BLaER1 treated with 17β-estradiol and CSF1 and Interleukin-3, amounts not matched to agents 10 nM and 100 nM (cell line): Measurements from ENCODE around the gene MFRP.

Experiments
- H3K27ac ChIP-seq, 11 experiments: shearing (Covaris generic); formaldehyde crosslinking; 2 replicates each; pipeline ENCODE4 v1.8.1; 2022
- H3K27me3 ChIP-seq, 11 experiments: shearing (Covaris generic); formaldehyde crosslinking; 2 replicates each; pipeline ENCODE4 v1.8.1; 2022
- H3K36me3 ChIP-seq, 11 experiments: shearing (Covaris generic); formaldehyde crosslinking; 2 replicates each; pipeline ENCODE4 v1.8.1; 2022
- H3K4me1 ChIP-seq, 10 experiments: shearing (Covaris generic); formaldehyde crosslinking; 2 replicates each; pipeline ENCODE4 v1.8.1; 2022
- H3K4me2 ChIP-seq, 11 experiments: shearing (Covaris generic); formaldehyde crosslinking; 2 replicates each; pipeline ENCODE4 v1.8.1; 2022
- H3K4me3 ChIP-seq, 10 experiments: shearing (Covaris generic); formaldehyde crosslinking; 2 replicates each; pipeline ENCODE4 v1.8.1; 2022
- H3K9ac ChIP-seq, 11 experiments: shearing (Covaris generic); formaldehyde crosslinking; 2 replicates each; pipeline ENCODE4 v1.8.1; 2022
- H3K9me3 ChIP-seq, 11 experiments: shearing (Covaris generic); formaldehyde crosslinking; replicated peaks in 1 of 11; 2 replicates each; pipeline ENCODE4 v1.8.1; 2022
- H4K20me1 ChIP-seq, 11 experiments: shearing (Covaris generic); formaldehyde crosslinking; 2 replicates each; pipeline ENCODE4 v1.8.1; 2022
- Cebpa-rat ChIP-seq, 11 experiments: shearing (Covaris generic); IDR thresholded peaks; 2 replicates each; pipeline ENCODE4 v1.8.1; 2022

The MFRP gene

DNA sequence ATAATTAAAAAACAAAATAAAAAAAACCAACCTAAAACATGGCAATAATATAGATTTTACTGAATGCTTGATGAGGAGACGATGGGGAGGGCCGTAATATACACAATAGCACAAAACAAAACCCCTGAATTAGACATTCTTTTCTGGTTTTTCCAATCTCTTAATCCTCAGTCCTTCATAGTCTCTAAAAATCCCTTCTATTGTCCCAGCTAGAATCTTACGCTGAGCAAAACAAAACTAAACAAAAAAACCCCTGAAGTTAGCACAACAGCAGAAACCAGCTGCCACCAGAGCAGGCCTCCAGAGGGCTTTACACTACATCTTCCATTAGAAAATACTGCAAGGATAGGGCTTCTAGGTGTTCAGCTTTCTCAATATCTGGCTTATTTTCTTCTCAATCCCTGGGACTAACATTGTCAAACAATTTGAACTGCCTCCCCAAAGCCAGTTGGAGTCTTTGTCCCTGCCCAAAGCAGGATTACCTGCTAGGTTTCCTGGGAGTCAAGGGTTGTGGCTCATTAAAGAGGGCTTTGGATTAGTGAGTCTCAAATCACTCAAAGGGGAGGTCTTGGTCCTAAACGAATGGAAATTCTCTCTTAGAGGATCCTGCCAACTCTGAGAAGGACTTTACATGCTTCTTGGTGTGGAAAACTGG lies 14.3 kb downstream of the MFRP start:
- TF ChIP-seq Cebpa-rat (IDR thresholded peaks at IDR 0.05) = no peak
- no peak overlapping the region for H3K9ac ChIP-seq
- peaks cover 0 to 17% (median 0%) of the 10 kb centered on the region in 11 experiments; a peak in 4 of 22 replicates for H3K36me3 ChIP-seq
- H3K4me3 ChIP-seq = no peak overlapping the region
- H3K9me3 ChIP-seq = no peaks in the 10 kb centered on the region
- H3K4me2 ChIP-seq = peak overlapping the region in 4 of 11 experiments; percentile 2 to 65 (median 14); a peak in 4 of 22 replicates
- no peaks in the 10 kb centered on the region for H3K27me3 ChIP-seq
- H3K4me1 ChIP-seq = peaks cover 30 to 48% (median 43%) of the 10 kb centered on the region in 10 experiments
- no peak overlapping the region for H3K27ac ChIP-seq
- peaks cover 0 to 8% (median under 1%) of the 10 kb centered on the region in 11 experiments; a peak in 5 of 22 replicates for H4K20me1 ChIP-seq

- Histone ChIP-seq H3K4me3 (no peak overlapping the region), H3K27me3 (no peaks in the 10 kb centered on the region), H3K4me2 (peak overlapping the region in 5 of 11 experiments; percentile 5 to 26 (median 18); a peak in 3 of 22 replicates), H4K20me1 (no peaks in the 10 kb centered on the region), H3K9ac (no peak overlapping the region), H3K4me1 (peaks cover 10 to 28% (median 25%) of the 10 kb centered on the region in 10 experiments), H3K36me3 (no peaks in the 10 kb centered on the region), H3K9me3 (no peaks in the 10 kb centered on the region), H3K27ac (no peak overlapping the region)
- TF ChIP-seq Cebpa-rat (IDR thresholded peaks at IDR 0.05) = no peak
Observed at GRCh38 chr11:119330237-119330636, 16.3 kb downstream of the MFRP start.

- no peaks in the 10 kb centered on the region for H3K9me3 ChIP-seq
- H3K4me1 ChIP-seq = peaks cover 5 to 29% (median 23%) of the 10 kb centered on the region in 10 experiments; a peak in 19 of 20 replicates
- H3K4me2 ChIP-seq = no peak overlapping the region
- H3K27me3 ChIP-seq = no peaks in the 10 kb centered on the region
- no peaks in the 10 kb centered on the region for H3K36me3 ChIP-seq
- H4K20me1 ChIP-seq = no peaks in the 10 kb centered on the region
- no peak overlapping the region for H3K27ac ChIP-seq
- no peak for TF ChIP-seq Cebpa-rat (IDR thresholded peaks at IDR 0.05)
- H3K4me3 ChIP-seq = no peak overlapping the region
- H3K9ac ChIP-seq = no peak overlapping the region
Observed at GRCh38 chr11:119329320-119329719, 17.2 kb downstream of the MFRP start.

- Histone ChIP-seq H3K9ac (peak overlapping the region in 5 of 11 experiments; percentile 13 to 62 (median 42); a peak in 8 of 22 replicates), H3K27me3 (no peaks in the 10 kb centered on the region), H3K4me1 (peaks cover 34 to 63% (median 57%) of the 10 kb centered on the region in 10 experiments), H3K4me2 (peak overlapping the region in 9 of 11 experiments; percentile 20 to 100 (median 99); a peak in 18 of 22 replicates), H3K36me3 (no peaks in the 10 kb centered on the region), H4K20me1 (no peaks in the 10 kb centered on the region), H3K9me3 (no peaks in the 10 kb centered on the region), H3K4me3 (peak overlapping the region in 1 of 10 experiments; percentile 6; a peak in 1 of 20 replicates), H3K27ac (peak overlapping the region in 4 of 11 experiments; percentile 39 to 64 (median 46); a peak in 8 of 22 replicates)
- TF ChIP-seq Cebpa-rat (IDR thresholded peaks at IDR 0.05) = peak in 2 of 11 experiments; percentile 17 to 79; a peak in 2 of 22 replicates
Observed at GRCh38 chr11:119324189-119324588, 22.3 kb downstream of the MFRP start.

GRCh38 chr11:119323532-119324033 lies 22.9 kb downstream of the MFRP start:
- peak overlapping the region in 5 of 11 experiments; percentile 13 to 82 (median 42); a peak in 7 of 22 replicates for H3K9ac ChIP-seq
- peak overlapping the region in 4 of 11 experiments; percentile 39 to 64 (median 46); a peak in 7 of 22 replicates for H3K27ac ChIP-seq
- no peaks in the 10 kb centered on the region for H3K27me3 ChIP-seq
- no peak for TF ChIP-seq Cebpa-rat (IDR thresholded peaks at IDR 0.05)
- H3K4me1 ChIP-seq = peaks cover 40 to 69% (median 63%) of the 10 kb centered on the region in 10 experiments
- H3K9me3 ChIP-seq = no peaks in the 10 kb centered on the region
- peak overlapping the region in 2 of 10 experiments; percentile 6 to 20; a peak in 1 of 20 replicates for H3K4me3 ChIP-seq
- H4K20me1 ChIP-seq = no peaks in the 10 kb centered on the region
- no peaks in the 10 kb centered on the region for H3K36me3 ChIP-seq
- H3K4me2 ChIP-seq = peak overlapping the region; percentile 16 to 100 (median 99); a peak in 19 of 22 replicates

GRCh38 chr11:119322921-119323531 lies 23.5 kb downstream of the MFRP start:
- Histone ChIP-seq H3K4me3 (no peak overlapping the region), H3K27ac (peak overlapping the region in 3 of 11 experiments; percentile 39 to 64 (median 50); a peak in 5 of 22 replicates), H3K27me3 (peaks cover 0 to 2% (median 0%) of the 10 kb centered on the region in 11 experiments; a peak in 1 of 22 replicates), H3K9ac (peak overlapping the region in 2 of 11 experiments; percentile 28 to 82; a peak in 3 of 22 replicates), H4K20me1 (no peaks in the 10 kb centered on the region), H3K36me3 (no peaks in the 10 kb centered on the region), H3K4me2 (peak overlapping the region; percentile 95 to 100 (median 99); a peak in 21 of 22 replicates), H3K4me1 (peaks cover 45 to 75% (median 69%) of the 10 kb centered on the region in 10 experiments), H3K9me3 (no peaks in the 10 kb centered on the region)
- no peak for TF ChIP-seq Cebpa-rat (IDR thresholded peaks at IDR 0.05)

GRCh38 chr11:119322360-119322739 lies 24.2 kb downstream of the MFRP start:
- peak overlapping the region in 6 of 11 experiments; percentile 28 to 84 (median 82); a peak in 5 of 22 replicates for H3K9ac ChIP-seq
- peaks cover 52 to 81% (median 75%) of the 10 kb centered on the region in 10 experiments for H3K4me1 ChIP-seq
- H4K20me1 ChIP-seq = no peaks in the 10 kb centered on the region
- no peaks in the 10 kb centered on the region for H3K9me3 ChIP-seq
- peak overlapping the region in 6 of 10 experiments; percentile 52 to 69 (median 56); a peak in 7 of 20 replicates for H3K4me3 ChIP-seq
- no peaks in the 10 kb centered on the region for H3K36me3 ChIP-seq
- peak overlapping the region; percentile 95 to 100 (median 99) for H3K4me2 ChIP-seq
- 0 out of 22 replicates have a peak, but pooled peaks of 1 of the 11 experiments have one; percentile 31 for TF ChIP-seq Cebpa-rat (IDR thresholded peaks at IDR 0.05)
- H3K27me3 ChIP-seq = peaks cover 0 to 9% (median 0%) of the 10 kb centered on the region in 11 experiments; a peak in 4 of 22 replicates
- peak overlapping the region in 6 of 11 experiments; percentile 82 to 87 (median 85); a peak in 7 of 22 replicates for H3K27ac ChIP-seq

DNA sequence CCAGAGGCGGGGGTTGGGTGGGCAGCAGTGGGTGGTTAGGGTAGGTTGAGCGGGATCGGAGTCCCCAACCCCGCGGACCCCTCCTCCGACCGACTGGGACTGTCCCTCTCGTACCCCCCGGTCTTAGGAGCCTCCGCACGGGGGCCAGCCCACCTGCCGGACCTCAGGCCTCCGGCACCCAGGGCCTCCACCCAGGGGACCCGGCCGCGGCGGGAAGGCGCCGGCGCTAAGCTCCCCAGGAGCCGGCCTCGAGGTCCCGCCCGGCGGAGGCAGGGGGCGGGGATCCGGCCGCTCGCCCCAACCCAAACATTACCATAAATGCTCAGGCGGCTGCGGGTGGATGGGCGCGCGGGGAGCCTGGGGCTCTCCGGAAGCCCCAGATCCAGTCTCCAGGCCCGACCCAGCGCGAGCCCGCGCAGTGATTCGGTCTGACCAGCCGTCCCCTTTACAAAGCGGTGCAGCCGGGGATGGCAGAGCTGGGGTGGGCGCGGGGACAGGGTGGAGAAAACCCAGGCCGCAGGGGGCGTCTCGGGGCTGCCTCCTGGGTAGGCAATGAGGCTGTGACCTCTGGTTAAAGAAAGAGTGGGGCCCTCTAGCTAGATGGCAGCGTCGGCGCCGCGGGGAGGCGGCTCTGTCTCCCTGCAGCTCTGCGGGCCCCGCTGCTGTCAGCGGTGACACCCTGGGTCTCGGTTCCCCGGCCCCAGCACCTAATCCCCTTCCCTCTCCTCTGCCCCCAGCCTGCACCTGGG lies 25.6 kb downstream of the MFRP start:
- Histone ChIP-seq H3K27me3 (peaks cover 0 to 22% (median 0%) of the 10 kb centered on the region in 11 experiments; a peak in 8 of 22 replicates), H4K20me1 (peaks cover 0 to 9% (median 0%) of the 10 kb centered on the region in 11 experiments; a peak in 5 of 22 replicates), H3K36me3 (no peaks in the 10 kb centered on the region), H3K4me3 (peak overlapping the region; percentile 51 to 69 (median 58)), H3K4me2 (peak overlapping the region; percentile 95 to 100 (median 99)), H3K4me1 (peaks cover 63 to 89% (median 85%) of the 10 kb centered on the region in 10 experiments), H3K9ac (peak overlapping the region; percentile 77 to 87 (median 82)), H3K27ac (peak overlapping the region; percentile 57 to 89 (median 84); a peak in 21 of 22 replicates), H3K9me3 (no peaks in the 10 kb centered on the region)
- no peak for TF ChIP-seq Cebpa-rat (IDR thresholded peaks at IDR 0.05)
